Kidney capillary endothelial cell (primary cell): ENCODE measurements around the gene CENPO.

Experiments
- DNase-seq: peaks from one replicate; pipeline ENCODE4 v3.0.0-alpha.2; 2018; ENCODE audit warnings: low spot score

Gene CENPO

DNA sequence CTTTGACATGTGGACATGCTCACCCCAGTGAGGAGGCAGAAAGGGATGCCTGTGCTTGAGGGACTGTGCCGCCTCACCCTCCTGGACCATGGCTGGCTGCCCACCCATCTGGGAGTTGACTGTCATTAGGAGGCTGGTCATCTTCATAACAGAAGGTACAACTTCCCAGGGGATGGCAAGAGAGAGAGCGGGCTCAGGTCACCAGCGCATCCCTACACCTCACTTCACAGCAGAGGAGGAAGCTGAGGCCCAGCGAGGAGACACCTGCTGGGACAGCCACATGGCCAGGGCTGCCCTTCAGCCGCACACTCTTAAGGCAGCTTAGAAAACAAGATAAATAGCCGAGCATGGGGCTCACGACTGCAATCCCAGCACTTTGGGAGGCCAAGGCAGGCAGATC, 67.4 kb downstream of the CENPO start:
- no peak for DNase-seq

- DNase-seq, result no peak
These were observed 68.3 kb downstream of the CENPO start for GRCh38 chr2:24861500-24861899.

DNA sequence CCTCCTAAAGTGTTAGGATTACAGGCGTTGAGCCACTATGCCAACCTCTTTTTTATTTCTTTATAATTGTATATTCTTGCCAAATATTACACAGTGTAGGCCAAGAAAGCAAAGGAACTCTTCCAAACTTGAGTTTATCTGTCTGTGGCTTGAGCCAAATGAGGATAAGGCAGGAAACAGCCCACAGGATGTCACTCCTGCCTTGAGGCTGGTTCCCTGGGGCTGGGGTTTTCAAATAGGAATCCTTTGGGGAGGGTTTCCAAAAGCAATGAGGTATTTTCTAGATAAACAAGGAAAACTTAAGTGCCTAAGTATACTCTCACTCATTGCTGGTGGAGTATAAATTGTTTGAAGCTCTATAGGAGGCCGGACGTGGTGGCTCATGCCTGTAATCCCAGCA, 70.4 kb downstream of the CENPO start:
- DNase-seq, result no peak

- DNase-seq, result no peak
These were observed 73.7 kb downstream of the CENPO start for GRCh38 chr2:24866946-24867345.

DNA sequence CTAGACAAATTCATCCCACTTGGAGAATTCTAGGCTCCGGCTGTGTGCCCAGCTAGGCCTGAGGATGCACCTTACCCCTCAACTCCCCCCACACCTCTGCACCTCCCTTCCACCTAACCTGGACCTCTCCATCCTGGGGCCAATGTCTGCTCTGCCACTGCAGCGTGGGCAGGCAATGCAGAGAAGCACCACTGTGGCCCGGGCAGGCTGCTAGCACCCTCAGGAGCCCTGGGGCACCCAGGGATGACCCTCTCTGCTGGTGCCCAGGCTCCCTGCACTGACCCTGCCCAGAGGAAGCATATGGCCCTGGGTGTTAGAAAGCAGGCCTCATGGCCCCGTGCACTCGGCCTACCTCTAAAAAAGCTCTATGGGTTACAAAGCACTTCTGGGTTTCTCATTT, 77.2 kb downstream of the CENPO start:
- DNase-seq, result no peak

- DNase-seq, result no peak
These were observed 77.9 kb downstream of the CENPO start for GRCh38 chr2:24870891-24871705.

- DNase-seq, result no peak
These were observed 78.7 kb downstream of the CENPO start for GRCh38 chr2:24871852-24872333.
